GM13976 (cell line): ENCODE measurements around the gene CELF4.

Experiments used
- DNase-seq: peaks from one replicate; pipeline ENCODE4 v3.0.0; 2012; ENCODE audit warnings: low spot score
- in situ Hi-C: fragments of 300-500 bp; cut with MboI; formaldehyde crosslinking; loops from one replicate; pipeline ENCODE4 v1.12.0; 2022; ENCODE audit warnings: low sequenced_read_pairs, mixed read lengths, inconsistent platforms; ENCODE audit not compliant: unreplicated experiment
- TF ChIP-seq, protein P1 (sequence below): IDR thresholded peaks from 2 replicates; pipeline ENCODE4 v1.5.1; 2012; ENCODE audit warnings: borderline replicate concordance, mild to moderate bottlenecking; ENCODE audit not compliant: insufficient read depth; ENCODE audit errors: extremely low read depth, missing control alignments, control extremely low read depth

Gene CELF4

DNA sequence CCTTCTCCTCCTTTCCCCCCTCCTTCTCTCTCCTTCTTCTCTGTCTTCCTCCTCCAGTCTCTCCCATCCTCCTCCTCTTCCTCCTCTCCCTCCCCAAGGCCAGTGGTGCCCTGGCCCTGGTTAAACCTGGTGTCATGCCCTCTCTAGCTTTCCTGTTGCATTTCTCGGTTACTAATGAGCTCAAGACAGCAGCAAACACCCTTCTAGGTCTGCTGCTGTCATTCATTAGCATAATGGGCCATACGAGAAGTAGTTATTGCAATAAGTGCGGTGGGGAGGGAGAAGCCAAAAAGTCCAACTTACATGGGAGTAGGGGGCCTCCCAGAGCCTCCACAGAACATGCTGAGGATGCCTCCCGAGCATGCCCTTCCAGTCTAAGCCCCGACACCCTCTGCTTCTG lies 177.2 kb downstream of the CELF4 start:
- in situ Hi-C loops: no loop called here
- TF ChIP-seq, protein P1, sequence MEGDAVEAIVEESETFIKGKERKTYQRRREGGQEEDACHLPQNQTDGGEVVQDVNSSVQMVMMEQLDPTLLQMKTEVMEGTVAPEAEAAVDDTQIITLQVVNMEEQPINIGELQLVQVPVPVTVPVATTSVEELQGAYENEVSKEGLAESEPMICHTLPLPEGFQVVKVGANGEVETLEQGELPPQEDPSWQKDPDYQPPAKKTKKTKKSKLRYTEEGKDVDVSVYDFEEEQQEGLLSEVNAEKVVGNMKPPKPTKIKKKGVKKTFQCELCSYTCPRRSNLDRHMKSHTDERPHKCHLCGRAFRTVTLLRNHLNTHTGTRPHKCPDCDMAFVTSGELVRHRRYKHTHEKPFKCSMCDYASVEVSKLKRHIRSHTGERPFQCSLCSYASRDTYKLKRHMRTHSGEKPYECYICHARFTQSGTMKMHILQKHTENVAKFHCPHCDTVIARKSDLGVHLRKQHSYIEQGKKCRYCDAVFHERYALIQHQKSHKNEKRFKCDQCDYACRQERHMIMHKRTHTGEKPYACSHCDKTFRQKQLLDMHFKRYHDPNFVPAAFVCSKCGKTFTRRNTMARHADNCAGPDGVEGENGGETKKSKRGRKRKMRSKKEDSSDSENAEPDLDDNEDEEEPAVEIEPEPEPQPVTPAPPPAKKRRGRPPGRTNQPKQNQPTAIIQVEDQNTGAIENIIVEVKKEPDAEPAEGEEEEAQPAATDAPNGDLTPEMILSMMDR: no peak
- DNase-seq: no peak

DNA sequence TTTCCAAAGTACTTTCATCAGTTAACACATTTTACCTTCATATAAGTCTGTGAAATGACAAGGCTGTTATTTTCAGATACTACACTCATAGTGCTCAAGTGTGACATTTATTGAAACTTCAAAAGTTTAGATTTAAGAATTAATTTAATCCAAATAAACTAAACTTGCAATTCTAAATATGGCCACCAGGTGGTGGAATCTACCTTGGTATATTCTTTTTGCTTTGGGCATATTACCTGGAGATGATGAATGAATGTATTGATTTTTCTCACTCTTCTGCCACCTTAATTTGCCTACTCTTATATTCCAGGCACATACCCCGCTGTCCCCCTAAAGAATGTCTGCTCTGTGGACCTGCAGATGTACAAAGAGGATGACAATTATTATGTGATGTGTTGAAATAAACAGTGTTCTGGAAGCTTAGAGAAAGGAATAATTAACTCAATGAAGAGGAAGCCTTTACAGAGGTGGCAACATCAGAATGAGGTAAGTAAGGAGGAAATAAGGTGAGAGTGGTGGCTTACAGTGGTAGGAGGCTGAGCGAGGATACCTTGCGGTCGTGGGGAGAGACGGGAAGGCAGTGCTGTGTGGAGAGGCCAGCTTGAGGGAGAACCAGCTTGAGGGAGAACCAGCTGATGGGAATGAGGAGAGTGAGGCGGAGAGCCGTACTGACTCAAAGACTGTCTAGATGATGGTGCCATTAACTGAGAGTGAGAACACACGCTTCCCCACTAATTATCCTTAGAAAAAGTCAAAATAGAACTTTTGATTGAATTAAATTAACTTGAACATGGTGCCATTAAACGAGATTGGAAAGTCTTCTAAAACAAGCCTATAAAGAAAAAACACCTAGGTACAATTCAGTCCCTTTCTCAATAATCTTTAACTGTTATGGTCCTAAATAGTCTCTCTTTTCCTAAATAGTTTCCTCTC lies 179.5 kb downstream of the CELF4 start:
- peak; percentile 67 for DNase-seq
- TF ChIP-seq, protein P1: no peak
- in situ Hi-C loops: no loop called here

DNA sequence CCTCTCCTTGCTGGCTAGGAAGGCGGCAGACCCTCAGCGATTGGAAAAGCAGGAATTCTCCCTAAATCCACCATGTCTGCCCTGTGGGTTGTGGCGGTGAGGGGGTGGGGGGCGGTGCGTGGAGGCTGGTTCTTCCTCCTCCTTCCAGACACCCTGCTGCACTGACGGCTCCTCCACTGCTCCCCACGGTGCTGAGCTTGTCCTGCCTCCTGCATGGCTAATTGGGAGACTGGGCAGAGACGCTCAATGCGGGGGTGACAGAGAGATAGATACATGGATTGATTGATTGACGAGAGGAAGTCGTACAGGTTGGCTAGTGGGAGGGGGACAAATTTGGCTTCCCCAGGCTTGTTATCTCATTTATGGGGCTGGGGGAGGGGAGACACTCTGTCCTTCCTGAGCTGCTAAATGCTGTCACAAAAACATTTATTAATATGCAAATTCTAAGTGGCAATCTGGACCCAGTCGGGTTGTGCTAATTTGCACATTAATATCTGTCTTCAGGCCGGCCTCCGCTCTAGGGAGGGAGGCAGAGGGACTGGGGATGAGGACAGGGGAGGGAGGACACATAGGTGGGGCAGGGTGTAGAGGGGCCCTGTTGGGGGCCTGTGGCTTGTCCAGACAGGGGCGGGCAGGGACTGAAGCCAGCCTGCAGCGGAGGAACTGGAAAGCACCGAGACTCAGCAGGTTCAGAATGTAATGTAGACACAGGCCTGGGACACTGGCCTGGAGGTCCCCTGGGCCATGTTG lies 181.6 kb downstream of the CELF4 start:
- in situ Hi-C loops: no loop called here
- TF ChIP-seq, protein P1: no peak
- DNase-seq: no peak

DNA sequence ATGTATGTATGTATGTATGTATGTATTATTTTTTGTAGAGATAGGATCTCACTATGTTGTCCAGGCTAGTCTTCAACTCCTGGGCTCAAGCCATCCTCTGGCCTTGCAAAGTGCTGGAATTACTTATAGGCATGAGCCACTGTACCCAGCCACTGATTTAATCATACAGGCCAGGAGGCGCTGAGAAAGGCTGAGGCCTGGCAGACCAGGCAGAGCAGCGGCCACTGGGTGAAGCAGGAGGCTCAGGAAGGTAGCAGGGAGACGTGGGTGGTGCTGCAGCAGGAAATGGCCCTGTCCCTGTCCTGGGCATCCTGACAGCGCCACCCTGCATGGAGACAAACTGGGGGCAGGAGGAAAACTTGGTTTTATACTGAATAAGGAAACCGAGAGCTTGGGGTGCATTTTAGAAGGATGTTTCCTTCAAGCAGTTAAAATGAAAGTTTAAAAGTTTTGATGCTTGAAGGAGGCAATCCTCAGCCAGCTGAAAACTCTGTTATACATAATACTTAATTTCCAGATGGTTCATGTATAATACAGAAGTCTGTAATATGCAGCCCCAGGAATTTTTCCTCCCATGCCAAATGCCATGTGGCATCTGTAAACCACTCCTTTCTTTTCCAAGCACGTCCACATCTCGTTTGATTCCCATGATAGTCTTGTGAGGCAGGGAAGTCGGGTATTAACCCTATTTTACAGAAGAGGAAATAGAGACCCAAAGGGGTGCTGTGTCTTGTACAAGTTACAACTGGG lies 182.4 kb downstream of the CELF4 start:
- TF ChIP-seq, protein P1: no peak
- DNase-seq: no peak
- in situ Hi-C loops: no loop called here

DNA sequence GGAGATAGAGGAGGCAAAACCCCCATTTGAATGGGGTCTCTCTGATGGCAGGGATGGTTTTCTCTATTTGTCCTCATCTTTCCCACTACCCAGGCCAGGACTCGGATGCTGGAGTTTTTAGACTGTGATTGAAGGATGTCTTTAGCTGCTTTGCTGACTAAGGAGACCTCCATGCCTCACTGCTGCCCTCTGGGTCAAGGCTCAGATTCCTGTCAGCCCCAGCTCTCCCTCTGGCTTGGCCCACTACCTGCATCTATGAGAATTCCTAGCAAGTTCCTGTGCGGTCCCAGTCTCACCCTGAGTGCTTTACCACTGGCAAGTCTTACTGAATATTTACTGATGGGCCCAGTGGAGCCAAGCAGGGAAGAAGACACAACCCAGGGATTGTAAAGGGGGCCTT lies 184.0 kb downstream of the CELF4 start:
- in situ Hi-C loops: no loop called here
- TF ChIP-seq, protein P1: no peak
- DNase-seq: no peak

DNA sequence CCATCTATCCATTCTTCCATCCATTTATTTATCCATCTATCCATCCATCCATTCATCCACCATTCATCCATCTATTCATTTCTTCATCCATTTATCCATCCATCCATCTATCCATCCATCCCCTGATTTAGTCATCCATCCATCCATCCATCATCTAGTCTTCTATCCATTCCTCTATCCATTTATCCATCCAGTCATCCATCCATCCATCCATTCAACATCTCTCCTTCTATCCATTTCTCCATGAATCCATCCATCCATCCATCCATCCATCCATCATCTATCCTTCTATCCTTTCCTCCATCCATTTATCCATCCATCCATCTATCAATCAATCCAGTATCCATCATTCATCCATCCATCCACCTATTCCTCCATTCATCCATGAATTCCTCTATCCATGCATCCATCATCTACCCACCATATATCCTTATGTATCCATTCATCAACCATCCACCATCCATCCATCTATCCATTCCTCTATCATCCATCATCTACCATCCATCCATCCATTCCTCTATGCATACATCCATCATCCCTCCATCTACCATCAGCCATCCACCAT lies 185.0 kb downstream of the CELF4 start:
- TF ChIP-seq, protein P1: no peak
- in situ Hi-C loops: no loop called here
- DNase-seq: no peak
